HG03175 (cell line): ENCODE data around the gene ENPP1.
"Not testable (repeated sequence)": the region's sequence is repeated elsewhere in the genome, so short reads cannot be mapped to it uniquely, and the experiment has no call there.

Experiments used
- ATAC-seq: cut with Tn5 transposase; IDR thresholded peaks from one replicate; pipeline ENCODE4 v1.9.1; 2021; ENCODE audit warnings: mild to moderate bottlenecking, moderate library complexity; ENCODE audit not compliant: unreplicated experiment

Gene ENPP1

DNA sequence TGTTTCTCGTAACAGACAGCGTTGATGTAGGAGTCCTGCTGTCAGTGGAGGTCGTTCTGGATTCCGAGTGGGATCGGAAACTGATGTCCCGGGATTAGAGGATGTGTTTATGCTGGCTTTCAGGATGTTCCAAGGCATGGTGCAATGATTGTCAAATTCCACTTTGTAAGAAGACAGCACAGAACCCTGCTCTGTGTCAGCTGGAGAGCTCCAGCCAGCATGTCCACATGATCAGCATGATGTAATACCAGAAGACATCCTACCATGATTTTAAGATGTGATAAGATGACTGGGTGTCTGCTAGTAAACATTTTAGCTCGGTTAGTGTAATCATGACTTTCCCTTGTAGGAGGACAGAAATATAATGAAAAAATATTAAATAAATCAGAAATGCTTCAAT is 20.3 kb downstream of the ENPP1 start:
- no peak for ATAC-seq

DNA sequence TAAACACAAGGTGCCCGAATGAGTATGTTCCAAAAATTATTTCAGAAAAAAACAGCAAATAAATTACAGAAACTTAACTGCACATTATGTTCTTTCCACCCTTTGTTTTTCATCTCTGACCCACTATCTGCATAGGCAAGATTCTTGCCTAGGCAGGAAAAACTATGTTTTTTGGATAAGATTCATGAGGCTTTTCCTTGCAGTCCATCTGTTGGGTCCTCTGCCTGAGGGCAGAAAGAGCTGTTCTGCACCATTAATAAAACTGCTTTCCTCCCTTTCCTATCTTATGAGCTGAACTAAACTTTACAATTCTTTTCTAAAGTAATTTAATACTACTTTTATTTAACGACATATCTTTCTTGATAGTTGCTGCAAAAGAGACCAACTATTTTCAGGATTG is 21.1 kb downstream of the ENPP1 start:
- no peak for ATAC-seq

DNA sequence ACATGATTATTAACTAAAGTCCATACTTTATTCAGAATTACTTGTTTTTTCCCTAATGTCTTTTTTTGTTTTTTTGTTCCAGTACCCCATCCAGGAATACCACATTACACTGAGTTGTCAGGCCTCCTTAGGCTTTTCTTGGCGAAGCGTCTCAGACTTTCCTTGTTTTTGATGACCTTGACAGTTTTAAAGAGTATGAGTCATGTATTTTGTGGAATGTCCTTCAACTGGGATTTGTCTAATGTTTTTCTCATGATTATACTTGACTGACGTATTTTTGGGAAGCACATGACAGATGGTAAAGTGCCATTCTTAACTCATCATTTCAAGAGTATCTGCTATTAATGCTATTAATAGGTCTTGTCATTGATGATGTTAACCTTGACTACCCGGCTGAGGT is 23.6 kb downstream of the ENPP1 start:
- no peak for ATAC-seq

DNA sequence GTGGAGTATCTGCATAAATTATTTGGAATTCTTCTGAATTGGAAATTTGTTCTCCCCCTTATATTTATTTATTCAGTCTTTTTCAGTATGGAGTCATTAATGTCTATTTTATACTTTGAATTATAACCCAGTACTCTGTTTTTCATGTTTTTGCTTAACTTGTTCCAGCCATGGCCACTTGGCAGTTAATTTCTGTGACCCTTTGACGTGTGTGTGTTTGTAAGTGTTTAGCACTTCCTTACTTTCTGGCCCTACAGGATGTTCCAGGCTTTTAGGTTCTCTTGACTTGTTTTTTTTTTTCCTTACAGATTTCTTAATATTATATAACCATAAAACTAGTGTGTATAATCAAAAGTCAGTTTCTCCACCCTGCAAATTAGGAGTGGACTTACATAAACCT is 24.1 kb downstream of the ENPP1 start:
- no peak for ATAC-seq

DNA sequence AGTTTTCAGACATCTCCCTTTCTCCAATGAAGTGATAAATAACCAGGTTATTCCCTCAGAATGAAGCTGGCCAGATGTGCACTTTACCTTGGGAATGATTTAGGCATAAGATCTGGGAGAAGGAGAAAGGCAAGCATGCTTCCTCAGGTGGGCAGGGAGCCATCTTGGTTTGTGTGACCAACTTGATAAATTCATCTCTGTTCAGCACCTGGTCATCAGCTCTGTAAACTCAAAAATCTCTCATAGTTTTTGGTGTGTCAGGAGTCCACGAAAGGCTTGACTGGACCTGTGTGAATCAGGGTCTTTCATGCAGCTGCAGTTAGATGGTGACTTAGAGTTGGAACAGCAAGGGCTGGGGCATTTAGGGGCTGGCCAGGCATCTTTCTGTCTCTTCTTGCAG is 24.5 kb downstream of the ENPP1 start:
- ATAC-seq = no peak

DNA sequence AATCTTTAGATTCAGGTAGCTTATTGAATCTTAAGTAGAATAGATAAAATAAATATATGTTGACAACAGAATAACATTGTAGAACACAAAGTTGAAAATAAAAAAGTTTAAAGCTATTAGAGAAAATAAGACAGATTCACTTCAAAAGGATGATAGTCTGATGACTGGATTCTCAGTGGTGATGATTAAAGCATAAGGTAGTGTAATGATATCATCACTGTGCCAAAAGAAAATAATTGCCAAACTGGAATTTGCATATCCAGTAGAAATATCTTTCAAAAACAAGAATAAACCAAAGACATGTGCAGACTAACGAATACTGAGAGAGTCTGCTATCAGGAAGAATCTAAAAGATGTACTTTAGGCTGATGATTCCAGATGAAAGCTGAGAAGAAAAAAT is 30.2 kb downstream of the ENPP1 start:
- no peak for ATAC-seq

DNA sequence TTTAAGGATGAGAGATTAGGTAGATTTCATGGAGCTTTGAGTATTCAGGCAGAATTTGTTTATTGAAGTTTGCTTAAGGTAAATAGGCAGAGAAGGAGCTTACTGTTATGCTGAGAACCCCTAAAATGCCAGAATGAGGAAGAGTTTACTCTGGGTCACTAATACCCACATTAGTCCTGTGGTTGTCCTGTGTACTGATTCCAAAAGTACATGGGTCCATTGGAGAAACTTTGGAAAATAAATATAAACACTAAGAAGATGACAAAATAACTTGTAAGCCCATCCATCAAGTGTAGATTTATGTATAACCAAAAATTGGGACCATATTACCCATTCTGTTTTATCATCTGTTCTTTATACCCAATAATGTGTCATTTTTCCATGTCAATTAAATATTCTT is 31.6 kb downstream of the ENPP1 start:
- no peak for ATAC-seq

DNA sequence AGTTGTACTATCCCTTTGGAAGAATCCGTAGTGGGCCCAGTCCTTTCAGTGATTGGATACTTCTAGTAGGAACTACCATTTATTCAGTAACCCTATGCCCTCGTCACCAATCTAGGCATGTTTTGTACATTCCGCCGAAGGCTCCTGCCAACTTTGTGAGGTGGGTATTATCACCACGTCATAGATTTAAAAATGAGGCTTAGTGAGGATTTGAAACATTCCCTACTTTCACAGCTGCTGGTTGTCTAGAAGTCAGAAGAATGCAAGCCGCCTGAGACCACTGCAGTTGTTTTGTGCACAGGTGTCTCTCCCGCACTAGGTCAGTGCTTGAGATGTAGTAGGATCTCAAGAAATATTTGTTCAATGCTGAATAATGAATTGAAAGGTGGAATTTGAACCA is 32.6 kb downstream of the ENPP1 start:
- ATAC-seq = no peak

DNA sequence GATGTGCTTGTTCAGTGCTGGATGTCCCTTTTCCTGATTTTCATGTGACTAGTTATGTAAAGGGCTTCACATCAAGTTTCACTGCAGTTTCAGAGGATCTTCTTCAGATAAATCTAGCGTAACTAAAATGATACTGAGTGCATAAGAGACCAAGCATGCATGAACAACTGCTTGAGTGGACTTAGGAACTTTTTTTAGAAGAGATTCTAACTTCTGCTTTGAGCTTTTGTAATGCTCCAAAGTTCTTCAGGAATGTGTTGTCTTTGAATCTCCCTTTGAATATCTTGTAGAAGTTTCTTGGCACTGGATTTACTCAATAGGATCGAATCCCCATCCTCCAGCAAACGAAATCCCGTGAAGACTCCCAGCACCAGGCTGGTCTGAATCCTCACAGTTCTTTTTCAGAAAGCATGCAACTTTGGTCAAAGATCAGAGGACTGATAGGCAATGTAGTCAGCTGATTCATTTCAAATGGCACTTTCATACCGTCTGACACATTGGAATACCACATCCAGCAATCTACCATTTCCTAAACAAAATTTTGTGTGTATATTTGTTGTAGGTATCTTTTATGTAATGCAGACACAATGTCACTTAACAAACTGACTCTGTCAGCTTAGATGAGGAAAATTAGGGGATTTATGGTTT is 33.2 kb downstream of the ENPP1 start:
- ATAC-seq = no peak

DNA sequence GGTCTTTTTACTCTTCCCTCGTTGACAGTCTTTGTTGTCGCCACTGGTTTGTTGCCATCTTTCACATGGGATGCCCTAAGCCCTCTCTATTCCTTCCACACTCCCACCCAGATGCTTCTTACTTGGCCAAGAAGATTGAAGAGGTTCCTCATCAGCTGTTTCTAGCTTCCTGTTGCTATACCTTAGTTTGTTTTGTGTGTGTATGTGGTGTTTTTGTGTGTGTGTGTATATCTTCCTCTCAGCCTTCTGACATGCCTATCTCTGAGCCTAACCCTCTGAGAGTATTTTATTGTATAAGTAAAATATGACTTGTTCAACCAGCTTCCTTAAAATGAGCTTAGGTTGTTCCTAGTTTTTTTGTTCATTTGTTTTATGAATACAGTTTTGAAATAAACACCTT is 35.9 kb downstream of the ENPP1 start:
- ATAC-seq = no peak

DNA sequence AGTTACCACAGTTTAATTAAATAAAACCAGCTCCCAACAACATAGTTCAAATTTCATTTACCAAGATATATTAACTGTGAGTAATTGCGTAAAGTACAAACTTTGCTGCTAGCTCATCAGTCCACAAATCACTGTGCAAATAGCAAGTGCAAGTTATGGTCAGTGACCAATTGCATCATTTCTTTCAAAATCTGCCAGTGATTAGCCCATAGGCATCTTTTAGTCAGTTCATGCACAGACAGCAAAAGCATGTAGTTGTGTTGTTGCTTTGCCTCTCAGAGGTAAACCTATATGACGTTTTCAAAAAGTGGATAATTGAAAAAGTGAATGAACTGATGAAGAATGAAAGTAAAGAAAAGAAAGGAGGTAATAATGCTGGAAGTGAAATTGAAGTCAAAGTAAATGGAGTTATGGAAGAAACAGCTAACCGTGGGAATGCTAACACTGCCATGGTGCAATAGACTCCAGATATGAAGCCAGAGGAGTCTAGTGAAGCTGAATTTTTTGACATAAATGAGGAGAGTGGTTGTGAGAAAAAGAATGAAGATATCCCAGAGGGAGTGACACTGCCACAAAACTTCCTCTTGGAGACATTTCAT is 36.5 kb downstream of the ENPP1 start:
- ATAC-seq = no peak

DNA sequence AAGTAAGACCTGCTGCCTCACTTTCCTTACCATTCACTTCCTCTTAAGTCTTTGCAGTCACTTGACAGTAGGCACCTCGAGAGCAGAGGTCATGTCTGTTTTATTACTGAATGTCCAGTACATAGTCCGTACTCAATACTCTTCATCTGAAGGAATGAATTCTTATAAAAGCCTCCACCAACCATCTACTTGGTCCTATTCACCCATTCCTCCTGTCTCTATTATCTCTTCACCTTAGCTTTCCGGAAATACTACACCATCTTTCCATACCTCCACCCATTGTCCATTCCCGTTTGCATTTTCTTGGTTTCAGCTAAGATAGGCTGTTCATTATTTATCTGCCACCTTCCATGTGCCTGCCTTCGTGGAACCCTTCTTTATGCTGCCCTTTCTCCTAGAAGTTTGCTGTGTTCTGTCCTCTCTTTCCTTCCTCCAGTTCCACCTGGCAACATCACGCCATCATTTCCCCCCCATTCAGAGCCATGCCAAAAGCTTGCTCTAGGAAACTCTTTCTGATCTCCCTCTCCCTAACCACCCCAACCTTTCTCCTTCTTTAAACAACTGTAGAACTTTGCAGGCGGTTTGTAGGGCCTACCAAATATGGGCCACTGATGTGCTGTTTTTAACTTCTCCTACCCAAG is 38.3 kb downstream of the ENPP1 start:
- ATAC-seq = no peak

DNA sequence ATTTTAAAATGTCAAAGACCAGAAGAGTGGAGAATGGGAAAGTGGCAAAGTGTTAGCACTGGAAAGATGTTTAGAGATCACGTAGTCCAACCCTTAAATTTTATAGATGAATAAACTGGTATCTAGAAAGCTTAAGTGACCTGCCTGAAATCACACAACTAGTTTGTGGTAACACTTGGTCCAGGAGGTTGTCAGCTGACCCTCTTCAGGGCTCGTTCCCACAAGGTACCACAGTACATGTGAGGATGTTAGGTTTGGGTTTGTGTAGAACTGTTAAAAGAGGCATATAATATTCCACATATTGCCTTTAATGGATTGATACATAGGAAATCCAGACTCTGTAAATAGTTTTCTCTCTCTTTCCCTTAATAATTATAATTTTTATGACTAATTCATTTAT is 39.1 kb downstream of the ENPP1 start:
- no peak for ATAC-seq

DNA sequence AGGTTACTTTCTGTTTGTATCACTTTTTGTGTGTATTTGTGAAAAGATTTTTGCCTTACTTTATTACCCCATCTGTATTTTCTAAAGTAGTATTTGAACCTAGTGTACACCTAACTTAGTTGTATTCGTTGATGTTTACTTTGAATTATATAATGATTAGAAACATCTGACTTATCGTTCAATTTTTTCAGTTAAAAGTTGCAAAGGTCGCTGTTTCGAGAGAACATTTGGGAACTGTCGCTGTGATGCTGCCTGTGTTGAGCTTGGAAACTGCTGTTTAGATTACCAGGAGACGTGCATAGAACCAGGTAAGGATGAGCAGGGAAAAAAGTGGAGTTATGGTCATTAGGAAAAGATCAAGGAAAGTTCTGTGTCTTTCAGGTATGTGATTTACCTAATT is 42.0 kb downstream of the ENPP1 start:
- ATAC-seq = no peak

DNA sequence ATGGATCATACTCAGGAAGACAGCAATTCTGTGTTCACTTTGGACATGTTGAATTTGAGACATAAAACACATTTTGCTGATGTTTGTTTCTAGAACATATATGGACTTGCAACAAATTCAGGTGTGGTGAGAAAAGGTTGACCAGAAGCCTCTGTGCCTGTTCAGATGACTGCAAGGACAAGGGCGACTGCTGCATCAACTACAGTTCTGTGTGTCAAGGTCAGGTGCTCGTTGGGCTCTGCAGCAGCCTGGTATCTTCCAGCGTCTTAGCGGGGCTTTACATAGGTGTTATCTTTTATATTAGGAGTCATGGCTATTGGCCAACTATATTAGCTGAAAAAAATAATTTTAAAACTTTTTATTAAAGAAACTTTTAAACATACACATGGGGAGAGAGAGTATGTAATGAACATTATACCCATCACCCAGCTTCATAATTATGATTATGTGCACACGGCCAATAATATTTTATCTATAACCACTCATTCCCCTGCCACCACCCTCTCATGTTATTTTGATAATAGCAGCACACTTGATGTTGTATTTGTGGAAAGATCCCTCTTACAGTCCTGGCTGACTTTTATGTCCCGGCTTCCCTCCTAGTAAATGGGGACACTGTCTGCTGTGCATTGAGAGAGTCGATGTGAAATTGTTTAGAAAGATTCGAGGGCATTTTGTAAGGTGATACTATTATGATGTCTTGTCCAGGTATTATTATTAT is 43.4 kb downstream of the ENPP1 start:
- ATAC-seq = no peak

DNA sequence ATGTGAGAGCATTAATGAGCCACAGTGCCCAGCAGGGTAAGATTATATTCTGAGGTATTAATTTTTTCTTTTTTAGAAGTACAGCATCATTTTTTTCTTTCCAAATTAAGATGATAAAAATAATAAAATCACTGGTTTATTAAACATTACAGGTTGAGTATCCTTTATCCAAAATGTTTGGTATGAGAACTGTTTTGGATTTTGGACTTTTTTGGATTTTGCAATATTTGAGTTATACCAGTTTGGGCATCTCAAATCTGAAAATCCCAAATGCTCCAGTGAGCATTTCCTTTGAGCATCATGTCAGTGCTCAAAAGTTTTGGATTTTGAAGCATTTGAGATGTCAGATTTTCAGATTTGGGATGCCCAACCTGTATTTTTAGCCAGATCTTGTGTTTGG is 44.4 kb downstream of the ENPP1 start:
- no peak for ATAC-seq

DNA sequence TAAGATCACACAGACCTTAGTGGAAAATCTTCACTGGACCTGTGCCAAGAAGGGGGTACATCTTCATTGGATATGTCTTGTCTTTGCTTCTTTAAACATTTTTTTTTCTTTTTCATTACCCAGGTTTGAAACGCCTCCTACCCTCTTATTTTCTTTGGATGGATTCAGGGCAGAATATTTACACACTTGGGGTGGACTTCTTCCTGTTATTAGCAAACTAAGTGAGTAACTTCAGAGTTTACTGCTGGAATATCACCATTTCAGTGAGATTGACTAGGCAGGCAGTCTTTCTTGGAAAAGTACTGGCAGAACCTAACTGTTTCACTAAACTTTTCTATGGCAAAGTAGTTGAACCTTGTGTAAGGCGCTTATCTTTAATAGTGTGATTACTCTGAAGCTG is 47.0 kb downstream of the ENPP1 start:
- ATAC-seq = no peak

DNA sequence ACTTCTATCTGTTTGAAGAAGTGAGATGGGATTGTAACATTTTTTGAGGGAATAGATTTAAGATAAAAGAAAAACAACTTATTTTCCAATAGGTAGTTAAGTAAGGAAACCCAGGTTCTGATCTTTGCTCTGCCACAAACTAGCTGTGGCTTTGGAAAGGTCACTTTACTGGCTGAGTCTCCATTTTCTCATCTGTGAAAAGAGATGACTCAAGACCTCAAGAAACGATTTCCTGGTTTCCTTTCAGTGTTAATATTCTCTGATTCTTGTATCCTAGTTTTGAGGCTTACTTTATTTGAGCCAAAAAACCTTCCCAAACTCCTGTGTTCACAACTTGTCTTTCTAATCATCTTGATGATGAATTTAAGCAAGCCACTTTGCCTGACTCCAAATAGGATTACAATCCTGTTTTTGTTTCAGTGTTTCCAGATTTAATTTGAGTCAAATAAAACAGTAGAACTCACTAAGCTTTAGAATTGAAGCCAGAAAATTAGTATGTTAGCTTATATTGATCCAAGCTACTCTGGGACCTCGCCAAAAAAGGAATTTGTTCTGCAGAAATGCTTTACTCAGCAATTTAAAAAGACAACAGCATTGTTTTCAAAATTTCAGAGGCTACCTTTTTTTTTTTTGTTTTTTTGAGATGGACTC is 51.1 kb downstream of the ENPP1 start:
- no peak for ATAC-seq

DNA sequence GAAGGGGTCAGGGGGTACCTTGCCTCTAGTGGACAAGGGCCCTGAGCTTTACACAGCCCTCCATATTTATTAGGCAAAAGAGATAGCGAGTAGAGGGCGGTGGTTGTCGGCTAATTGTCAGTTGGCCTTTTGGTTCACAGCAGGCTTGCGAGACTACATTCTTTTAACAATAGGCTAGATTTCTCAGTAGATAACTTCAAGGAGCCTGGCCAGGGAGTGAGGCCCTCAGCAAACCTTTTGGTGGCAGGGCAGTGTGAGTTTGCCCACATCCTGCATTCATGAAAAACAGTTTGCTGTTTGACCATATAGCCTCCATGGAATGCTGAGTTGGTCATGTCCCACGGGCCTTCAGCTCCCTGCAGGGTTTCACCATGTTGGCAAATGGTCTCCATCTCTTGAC is 51.8 kb downstream of the ENPP1 start:
- not testable (repeated sequence) for ATAC-seq

DNA sequence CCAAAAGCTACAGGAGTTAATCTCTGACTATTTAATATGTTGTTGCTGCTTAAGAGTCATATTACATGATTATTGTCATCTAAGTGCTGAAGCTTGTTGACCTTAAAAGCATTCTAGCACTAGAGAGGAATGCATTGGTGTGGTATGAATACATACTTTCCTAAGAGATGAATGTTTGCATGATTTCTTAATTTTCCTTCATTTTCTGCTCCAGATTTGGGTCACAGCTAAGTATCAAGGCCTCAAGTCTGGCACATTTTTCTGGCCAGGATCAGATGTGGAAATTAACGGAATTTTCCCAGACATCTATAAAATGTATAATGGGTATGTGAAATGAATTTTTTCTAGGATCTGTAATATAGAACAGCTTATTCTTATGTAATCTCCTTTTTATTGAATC is 53.6 kb downstream of the ENPP1 start:
- ATAC-seq = no peak

DNA sequence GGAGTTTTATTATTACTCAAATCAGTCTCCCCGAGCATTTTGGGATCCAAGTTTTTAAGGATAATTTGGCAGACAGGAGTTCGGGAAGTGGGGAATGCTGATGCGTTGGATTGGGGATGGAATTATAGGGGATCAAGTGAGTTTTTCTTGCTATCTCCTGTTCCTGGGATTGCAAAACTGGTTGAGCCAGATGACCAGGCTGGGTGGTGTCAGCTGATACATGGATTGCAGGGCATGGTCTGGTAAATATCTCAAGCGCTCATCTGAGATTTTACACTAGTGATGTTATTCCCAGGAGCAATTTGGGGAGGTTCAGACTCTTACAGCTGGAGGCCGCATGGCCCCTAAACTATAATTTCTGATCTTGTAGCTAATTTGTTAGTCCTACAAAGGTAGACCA is 54.7 kb downstream of the ENPP1 start:
- ATAC-seq = no peak

DNA sequence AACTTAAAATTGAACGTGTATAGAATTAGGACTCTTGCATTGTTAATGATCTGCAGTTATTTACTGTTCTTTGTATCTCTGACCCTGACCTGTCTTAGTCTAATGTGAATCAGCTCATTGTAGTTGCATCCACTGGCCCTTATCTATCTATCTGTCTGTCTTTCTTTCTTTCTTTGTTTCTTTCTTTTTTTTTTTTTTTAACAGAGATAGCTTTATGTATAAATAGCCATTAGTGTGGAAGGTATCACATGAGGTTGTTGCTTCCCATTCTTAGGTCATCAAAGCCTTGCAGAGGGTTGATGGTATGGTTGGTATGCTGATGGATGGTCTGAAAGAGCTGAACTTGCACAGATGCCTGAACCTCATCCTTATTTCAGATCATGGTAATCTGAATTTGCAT is 59.9 kb downstream of the ENPP1 start:
- ATAC-seq = no peak
